HG02840 (cell line): ENCODE measurements around the gene NEURL3.
"Not testable (repeated sequence)": the region's sequence is repeated elsewhere in the genome, so short reads cannot be mapped to it uniquely, and the experiment has no call there.

Source experiments
- ATAC-seq: cut with Tn5 transposase; IDR thresholded peaks from one replicate; pipeline ENCODE4 v1.9.1; 2021; ENCODE audit warnings: mild to moderate bottlenecking, moderate library complexity, moderate number of reproducible peaks; ENCODE audit not compliant: unreplicated experiment, low FRiP score

Gene NEURL3, protein sequence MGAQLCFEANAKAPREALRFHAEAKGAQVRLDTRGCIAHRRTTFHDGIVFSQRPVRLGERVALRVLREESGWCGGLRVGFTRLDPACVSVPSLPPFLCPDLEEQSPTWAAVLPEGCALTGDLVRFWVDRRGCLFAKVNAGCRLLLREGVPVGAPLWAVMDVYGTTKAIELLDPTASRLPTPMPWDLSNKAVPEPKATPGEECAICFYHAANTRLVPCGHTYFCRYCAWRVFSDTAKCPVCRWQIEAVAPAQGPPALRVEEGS

DNA sequence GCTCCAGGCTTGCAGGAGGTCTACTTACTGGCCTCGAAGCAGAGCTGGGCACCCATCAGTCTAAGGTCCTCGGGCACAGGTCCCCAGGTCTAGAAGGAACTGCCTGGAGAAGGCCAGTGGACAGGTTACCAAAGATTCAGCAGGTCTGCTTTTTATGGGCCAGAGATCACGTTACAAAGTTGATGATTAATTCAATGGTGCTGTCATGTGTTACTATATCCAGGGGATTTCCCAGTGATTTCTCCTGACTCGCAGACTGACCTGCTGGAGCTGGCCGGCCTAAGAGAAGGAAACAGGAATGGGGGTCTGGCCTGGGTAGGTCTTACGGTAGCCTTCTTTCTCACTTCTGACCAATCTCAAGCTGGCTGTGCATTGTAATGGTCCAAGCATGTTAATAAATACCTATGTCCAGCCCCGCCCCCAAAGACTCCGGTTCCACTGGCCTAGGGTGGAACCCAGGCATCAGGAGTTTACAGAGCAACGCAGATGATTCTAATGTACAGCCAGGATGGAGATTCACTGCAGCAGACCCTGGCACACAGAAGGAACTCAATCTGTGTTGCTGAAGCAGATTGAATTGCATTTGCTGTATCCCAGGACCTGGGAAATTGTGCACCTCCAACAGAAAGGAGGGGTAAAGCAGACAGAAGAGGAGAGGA lies at the start of gene NEURL3:
Gene NEURL3, minus strand, starts transcription at position 127 of the 659 bp plus-strand sequence. Its CDS starts 71 bp downstream, at position 56.
- no peak for ATAC-seq

DNA sequence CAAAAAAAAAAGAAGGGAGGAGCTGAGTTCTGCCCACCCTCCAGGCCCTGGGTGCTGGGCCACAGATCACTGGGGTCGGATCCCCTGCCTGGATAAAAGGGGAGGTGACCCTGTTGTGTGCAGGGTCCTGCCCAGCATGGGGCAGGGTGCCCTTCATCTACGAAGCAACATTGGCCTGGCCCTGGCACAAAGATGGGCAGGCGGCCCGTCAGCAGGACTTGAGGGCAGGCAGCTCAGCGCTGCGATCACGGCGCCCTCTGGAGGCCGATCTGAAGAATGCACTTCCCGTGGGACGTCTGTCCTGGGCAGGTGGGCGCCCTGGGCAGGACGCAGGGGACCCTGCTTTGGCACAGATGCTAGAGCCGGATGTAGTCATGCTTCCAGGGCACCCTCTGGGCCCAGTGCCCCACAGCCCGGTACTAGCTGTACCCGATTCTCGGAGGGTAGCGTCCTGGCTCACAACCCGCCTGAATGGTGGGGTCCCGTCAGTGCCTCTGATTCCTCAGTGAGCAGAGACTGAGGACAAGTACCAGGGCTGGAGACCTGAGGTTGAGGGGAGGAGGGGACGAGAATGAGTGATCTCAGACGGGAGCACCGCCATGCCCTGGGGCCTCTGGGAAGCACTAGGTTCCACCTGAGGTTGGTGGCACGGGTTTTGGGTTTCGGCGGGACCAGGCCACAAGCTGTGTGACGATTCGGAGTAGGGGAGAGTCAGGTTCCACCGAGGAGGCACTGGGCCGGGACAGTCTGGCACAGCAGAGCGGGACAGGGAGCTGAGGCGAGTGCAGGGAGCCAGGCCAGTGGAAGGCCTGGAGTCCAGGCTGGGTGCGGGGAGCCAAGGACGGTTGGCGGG lies 49.4 kb upstream of the NEURL3 start:
- ATAC-seq: no peak

DNA sequence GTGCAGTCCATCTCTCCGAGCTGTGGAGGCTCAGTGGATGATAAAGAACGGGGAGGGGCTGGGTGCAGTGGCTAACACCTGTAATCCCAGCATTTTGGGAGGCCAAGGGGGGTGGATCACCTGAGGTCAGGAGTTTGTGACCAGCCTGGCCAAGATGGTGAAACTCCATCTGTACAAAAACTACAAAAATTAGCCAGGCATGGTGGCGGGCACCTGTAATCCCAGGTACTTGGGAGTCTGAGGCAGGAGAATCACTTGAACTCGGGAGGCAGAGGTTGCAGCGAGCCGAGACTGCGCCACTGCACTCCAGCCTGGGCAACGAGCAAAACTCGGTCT lies 48.8 kb upstream of the NEURL3 start:
- ATAC-seq: not testable (repeated sequence)

DNA sequence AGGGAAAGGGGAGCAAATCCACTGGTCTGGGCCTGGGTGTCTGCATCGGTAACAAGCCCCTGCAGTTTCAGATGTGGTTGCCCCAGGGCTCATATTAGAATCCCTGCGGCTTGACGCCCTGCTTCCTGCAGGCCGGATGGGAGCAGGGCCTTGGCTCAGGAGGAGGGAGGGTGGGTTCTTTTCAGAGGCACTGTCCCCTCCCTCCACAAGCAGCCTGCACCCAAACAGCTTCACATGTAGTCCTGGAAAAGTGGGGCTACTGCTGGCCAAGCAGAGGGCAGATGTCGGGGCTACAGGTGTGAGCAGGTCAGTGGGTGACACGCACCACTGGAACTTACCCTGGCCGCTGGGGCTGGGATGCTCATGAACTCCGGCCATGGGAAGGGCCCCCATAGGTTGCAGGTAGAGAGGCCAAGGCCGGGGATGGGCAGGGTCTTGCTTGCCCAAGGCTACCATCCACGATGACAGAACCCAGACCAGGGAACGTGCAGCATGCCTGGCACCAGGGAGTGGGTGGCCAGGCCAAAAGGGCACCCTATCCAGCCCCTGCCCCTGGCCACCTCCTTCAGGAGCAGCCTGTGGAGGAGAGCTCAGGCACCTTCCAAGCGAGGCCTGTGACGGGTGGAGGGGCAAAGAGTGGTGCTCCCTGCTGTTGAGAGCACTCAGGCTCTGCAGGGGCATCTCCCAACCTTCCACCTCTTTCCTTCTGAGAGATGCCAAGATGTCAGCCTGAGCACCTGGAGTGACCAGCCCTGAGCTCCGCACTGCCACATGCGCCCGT lies 48.2 kb upstream of the NEURL3 start:
- ATAC-seq: no peak

DNA sequence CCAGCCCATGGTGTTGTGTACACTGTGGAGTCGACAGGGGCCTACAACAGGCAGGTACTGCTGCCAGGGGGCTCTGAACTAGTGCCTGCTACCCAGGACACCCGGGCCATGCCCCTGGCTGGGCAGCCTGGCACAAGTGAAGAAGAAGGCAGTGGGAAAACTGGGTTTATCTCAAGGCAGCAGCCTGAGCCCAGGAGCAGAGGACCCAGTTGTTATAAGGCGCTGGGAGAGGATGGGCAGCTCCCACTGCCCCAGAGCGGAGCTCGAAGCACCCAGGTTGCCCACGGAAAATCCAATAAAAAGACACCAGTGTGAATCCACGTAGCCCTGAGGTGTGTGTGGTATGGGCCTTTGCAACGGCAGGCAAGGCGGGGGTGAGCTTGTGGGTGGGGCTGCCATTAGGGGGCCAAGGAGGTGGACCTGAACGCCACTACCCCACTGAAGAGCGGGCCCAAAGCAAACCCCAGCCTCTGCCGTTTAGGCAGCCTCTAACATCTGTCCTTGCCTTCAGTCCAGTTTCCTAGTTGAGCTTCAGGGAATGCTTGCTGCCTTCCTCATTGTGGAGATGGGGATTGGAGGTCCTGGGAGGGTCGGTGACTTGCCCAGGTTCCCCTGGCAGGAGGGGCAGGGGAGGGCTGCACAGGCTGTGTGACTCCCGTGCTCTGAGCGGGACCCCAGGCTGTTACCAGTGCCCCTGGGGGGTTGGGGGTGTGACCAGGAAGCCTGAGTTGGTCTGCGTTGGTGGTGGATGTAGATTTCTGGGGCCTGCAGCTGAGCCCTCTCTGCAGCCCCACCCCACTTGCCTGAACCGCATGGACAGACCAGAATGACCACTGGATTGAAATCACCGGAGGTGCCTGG lies 47.4 kb upstream of the NEURL3 start:
- no peak for ATAC-seq

DNA sequence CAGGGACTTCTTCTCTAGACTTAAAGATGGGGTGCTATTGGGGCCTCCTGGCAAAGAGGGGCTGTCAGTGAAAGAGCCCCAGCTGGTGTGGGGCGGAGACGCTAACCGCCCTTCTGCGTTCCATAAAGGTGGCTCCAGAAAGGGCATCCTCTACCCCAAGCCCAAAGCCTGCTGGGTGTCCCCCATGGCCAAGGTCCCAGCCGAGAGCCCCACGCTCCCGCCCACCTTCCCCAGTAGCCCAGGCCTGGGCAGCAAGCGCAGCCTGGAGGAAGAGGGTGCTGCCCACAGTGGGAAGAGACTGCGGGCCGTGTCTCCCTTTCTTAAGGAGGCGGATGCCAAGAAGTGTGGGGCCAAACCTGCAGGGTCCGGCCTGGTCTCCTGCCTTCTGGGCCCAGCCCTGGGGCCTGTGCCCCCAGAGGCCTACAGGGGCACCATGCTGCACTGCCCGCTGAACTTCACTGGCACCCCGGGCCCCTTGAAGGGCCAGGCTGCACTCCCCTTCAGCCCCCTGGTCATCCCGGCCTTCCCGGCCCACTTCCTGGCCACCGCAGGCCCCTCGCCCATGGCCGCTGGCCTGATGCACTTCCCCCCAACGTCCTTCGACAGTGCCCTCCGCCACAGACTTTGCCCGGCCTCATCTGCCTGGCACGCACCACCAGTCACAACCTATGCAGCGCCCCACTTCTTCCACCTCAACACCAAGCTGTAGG lies 46.6 kb upstream of the NEURL3 start:
- ATAC-seq: no peak

DNA sequence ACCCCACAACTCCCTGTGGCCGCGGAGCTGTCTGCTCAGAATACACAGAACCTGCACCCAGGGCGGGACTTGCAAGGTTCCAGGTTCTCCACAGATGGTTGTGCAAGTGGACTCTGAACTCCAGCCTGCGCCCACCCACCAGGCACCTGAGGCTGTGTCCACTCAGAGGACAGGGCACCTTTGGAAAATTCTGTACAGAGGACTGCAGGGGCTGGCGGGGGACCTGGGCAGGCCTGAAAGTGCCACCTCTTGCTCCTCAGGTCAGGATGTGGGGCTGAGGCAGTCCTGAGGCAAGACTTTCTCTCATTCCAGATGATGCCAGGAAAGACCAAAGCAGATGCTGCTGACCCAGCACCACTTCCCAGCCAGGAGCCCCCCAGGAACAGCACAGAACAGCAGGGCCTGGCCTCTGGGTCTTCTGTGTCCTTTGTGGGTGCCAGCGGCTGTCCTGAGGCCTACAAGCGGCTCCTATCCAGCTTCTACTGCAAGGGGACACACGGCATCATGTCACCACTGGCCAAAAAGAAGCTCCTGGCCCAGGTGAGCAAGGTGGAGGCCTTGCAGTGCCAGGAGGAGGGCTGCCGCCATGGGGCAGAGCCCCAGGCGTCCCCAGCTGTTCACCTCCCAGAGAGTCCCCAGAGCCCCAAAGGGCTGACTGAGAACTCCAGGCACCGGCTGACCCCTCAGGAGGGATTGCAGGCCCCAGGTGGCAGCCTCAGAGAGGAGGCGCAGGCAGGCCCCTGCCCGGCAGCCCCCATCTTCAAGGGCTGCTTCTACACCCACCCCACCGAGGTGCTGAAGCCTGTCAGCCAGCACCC lies 45.8 kb upstream of the NEURL3 start:
- ATAC-seq: no peak

DNA sequence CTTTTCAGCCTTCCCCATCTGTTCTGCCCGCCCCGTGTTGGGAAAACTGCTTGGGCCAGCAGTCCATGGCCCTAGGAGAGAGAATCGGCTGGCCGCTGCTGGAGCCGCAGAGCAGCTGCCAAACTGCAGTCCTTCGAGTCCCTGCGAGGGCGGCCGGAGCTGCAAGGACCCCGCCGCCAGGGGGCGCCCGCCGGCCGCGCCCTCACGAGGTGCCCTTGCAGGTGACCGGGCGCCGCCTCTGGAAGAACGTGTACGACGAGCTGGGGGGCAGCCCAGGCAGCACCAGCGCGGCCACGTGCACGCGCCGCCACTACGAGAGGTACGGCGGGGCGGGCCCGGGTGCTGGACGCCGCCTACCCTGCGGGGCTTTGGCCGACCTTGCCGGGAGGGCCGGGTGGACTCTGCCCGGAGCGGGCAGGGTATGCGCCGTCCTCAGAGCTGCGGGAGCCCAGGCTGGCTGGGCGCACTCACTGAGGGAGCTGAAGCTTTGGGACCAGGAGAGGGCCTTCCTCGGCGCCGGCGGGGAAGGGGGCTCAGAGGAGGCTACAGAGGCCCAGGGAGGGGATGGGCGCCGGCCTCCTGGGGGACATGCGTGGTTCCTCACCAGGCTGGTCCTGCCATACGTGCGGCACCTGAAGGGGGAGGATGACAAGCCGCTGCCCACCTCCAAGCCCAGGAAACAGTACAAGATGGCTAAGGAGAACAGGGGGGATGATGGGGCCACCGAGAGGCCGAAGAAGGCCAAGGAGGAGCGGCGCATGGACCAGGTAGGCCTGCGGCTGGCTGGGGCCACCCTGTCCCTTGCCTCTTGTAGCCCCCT lies 45.0 kb upstream of the NEURL3 start:
- ATAC-seq: no peak

DNA sequence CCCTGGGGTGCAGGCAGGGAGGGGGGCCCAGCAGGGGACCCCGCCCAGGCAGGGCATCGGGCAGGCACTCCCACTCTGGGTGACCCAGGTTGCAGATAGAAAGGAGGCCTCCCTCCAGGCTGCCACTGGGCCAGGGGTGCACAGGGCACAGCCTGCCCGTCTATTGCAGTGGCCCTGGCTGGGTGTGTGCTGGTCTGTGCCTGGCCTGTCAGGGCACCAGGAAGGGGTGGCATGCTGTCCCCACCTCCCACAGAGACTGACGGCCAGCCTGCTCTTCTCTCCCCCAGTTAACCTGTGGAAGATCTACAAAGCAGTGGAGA lies 44.3 kb upstream of the NEURL3 start:
- no peak for ATAC-seq

DNA sequence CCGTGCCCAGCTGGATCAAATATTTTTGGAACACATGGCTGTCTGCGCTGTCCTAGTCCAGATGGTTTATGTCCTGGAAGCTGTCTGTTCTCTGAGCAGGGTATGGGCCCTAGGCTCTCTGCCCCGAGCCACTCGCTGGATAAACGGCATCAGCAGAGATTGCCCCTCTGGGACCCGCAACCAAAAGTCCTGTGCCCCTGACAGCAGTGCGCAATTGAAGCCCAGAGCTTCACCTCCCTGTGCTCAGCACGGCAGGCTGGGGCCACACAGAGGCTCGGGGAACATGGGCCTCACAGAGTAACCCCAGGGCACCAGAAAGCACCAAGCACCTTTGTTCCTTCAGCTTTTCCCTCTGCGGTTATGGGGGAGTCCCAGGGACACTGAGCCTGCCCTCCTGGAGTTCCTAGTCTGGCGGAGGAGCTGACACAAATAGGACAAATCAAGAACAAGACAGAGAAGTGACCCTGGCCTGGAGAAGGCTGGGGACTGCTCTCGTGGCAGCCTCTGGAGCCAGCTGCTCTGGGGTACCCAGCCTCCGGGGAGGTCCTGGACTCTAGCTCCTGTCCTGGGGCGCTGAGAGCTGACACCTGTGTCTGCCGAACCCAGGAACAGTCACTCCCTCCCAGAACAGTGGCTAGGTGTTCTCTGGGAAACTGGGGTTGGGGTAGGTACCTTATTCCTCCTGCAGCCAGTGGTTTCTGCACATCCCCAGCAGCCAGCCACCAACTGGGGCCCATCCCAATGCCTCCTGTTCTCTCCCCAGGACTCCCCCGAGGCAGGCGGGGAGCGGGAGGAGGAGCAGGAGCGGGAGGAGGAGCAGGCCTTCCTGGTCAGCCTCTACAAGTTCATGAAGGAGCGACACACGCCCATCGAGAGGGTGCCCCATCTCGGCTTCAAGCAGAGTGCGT lies 43.7 kb upstream of the NEURL3 start:
- ATAC-seq: no peak

DNA sequence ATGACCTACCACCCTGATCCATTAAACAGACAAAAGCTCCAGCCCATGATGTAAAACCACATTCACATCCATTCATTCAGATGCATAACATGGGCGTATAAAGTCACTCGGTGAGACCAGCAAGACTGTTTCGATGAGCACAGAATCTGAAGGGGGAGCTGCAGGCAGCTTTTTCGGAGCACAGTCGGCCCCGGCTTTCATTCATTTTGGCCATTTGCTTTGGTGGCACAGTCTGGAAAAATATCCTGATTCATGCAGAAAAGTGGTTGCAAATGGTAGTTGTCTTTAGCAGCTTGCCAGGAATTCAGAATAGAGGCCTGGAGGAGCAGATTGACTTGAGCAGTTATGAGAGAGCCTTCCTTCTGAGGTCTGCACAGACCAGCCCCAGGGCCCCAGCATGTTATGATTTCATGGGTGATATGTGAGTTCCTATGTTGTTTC lies 42.6 kb upstream of the NEURL3 start:
- ATAC-seq: no peak

DNA sequence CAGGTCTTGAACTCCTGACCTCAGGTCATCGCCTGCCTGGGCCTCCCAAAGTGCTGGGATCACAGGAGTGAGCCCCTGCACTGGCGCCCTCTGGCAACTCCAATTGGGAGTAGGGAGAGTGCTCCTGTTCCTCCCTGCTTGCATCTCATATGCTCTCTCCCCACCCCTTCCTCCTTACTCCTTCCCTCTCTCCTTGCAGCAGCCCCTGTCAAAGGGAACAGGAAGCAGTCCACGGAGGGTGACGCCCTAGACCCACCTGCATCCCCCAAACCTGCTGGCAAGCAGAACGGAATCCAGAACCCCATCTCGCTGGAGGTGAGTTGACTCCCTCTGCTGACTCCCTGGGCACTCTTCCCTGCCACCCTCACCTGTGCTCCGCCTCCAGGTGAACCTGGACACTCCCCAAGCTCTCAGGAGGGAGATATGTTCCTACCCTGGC lies 42.1 kb upstream of the NEURL3 start:
- no peak for ATAC-seq

DNA sequence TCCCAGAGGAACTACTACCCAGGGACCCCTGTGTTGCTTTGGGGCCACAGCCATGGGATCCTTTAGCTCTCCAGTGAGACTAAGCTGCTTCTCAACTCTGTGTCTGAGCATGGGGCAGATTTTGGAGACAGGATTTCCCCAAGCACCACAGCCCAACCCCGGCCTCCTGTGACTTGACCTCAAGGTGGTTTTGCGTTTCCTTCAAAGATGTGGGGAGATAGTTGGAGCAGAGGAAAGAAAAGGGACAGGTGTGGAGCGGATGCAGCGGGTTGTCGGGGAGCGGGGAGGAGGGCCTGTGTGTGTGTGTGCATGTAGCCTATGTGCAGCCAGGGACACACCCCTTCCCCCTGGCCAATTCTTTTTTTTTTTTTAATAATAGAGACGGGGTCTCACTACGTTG lies 41.6 kb upstream of the NEURL3 start:
- no peak for ATAC-seq

DNA sequence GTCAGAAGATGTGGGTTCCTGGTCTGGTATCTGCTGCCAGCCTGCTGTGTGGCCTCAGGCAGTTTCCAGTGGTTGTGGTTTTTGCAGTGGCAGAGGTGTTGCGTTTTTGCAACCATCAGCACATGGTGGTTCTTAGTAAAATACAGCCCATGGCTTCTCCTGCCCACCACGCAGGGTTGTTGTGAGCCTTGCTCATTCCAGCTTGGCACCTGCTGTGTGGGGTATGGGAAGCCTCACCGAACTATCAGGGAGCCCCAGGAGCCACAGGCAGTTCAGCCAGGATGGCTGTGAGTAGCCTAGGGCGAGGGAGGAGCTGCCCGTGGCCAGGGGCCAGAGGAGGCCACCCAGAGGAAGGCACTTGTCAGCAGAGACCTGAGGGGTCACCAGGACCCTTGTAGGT lies 41.2 kb upstream of the NEURL3 start:
- no peak for ATAC-seq

DNA sequence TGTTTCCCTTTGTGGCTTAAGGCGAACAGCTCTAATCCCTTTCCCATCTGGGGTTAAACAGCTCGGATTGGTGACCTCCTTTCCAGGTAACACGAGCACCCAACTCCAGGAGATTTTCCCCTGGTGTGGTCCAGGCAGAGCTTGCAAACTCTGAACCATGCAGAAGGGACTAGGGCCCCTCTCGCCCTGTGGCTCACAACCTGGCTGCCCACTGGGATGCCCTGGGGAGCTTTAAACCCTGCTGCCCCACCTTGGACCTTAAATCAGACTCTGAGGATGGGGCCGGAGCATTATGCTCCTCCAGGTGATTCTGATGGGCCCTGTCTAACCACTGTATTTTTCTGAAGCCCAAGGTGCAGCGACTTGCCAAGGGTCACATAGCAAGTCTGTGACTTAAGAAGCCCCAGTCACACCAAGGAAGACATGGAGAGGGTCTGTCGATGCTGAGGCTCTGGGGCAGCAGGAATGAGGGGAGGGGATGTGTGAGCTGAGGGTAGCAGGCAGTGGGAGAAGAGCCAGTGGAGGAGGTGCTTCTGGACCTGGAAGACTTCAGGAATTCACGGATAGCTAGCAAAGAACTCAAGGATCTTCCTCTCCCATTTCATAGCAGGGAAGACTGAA lies 37.3 kb upstream of the NEURL3 start:
- no peak for ATAC-seq
